Bronchial epithelial cell (primary cell): ENCODE measurements around the gene TOR4A. TPM values are rescaled to one million over a fixed set of nuclear protein-coding genes. Genes with fewer than 3 reads are reported as not detected.

Source experiments
- DNase-seq: peaks from one replicate; pipeline ENCODE4 v3.0.0-alpha.2; 2010; ENCODE audit warnings: low read depth
- FAIRE-seq: peaks from 2 replicates; lab custom pipeline; 2011; peaks lifted over from hg19 to GRCh38; lab: Jason Lieb, UNC
- H3K27me3 ChIP-seq: 2 replicates; pipeline ENCODE4 v1.5.1; 2011; ENCODE audit warnings: low read length; ENCODE audit not compliant: control insufficient read depth, insufficient read depth
- H3K36me3 ChIP-seq: 2 replicates; pipeline ENCODE4 v1.5.1; 2011; ENCODE audit warnings: low read length; ENCODE audit not compliant: control insufficient read depth, insufficient read depth
- H3K4me3 ChIP-seq: 2 replicates; pipeline ENCODE4 v1.5.1; 2011; ENCODE audit warnings: mild to moderate bottlenecking, low read depth, low read length, control low read depth
- total RNA-seq: library from RNA; depleted of rRNA; stranded (reverse); fragments of >200 nt; gene quantifications from 2 replicates; pipeline ENCODE4 v1.2.1, GENCODE V29; 2014
- TF ChIP-seq, protein P1 (sequence below): IDR thresholded peaks from 2 replicates; pipeline ENCODE4 v1.5.1; 2011; ENCODE audit warnings: mild to moderate bottlenecking, moderate library complexity, low read length, control low read depth, inconsistent platforms; ENCODE audit not compliant: insufficient read depth, severe bottlenecking

Gene TOR4A
- total RNA-seq, 1 donor from 2014 or later, result 18.7 TPM

DNA sequence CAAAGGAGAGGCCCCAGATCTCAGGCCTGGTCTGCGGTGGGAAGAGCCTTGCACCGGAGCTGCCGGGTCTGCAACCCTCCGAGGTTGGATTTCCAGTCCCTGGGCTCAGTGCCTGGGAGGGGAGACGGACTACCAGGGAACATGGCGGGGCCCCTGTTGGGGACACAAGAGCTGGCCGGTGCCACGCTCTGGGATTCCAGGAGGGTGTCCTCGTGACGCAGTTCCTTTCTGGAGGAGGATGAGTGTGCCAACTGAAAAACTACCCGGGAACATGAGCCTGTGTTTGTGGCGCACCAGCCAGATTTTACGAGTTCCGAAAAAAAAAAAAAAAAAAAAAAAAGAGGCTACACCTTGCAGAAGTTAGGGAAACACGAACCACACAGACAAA lies 15.6 kb downstream of the TOR4A start:
- H3K36me3 ChIP-seq, result no peaks in the 10 kb centered on the region
- DNase-seq (no peak), FAIRE-seq (no peak)
- H3K27me3 ChIP-seq, result no peaks in the 10 kb centered on the region
- TF ChIP-seq, protein P1, sequence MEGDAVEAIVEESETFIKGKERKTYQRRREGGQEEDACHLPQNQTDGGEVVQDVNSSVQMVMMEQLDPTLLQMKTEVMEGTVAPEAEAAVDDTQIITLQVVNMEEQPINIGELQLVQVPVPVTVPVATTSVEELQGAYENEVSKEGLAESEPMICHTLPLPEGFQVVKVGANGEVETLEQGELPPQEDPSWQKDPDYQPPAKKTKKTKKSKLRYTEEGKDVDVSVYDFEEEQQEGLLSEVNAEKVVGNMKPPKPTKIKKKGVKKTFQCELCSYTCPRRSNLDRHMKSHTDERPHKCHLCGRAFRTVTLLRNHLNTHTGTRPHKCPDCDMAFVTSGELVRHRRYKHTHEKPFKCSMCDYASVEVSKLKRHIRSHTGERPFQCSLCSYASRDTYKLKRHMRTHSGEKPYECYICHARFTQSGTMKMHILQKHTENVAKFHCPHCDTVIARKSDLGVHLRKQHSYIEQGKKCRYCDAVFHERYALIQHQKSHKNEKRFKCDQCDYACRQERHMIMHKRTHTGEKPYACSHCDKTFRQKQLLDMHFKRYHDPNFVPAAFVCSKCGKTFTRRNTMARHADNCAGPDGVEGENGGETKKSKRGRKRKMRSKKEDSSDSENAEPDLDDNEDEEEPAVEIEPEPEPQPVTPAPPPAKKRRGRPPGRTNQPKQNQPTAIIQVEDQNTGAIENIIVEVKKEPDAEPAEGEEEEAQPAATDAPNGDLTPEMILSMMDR, result no peak
- no peak overlapping the region for H3K4me3 ChIP-seq

DNA sequence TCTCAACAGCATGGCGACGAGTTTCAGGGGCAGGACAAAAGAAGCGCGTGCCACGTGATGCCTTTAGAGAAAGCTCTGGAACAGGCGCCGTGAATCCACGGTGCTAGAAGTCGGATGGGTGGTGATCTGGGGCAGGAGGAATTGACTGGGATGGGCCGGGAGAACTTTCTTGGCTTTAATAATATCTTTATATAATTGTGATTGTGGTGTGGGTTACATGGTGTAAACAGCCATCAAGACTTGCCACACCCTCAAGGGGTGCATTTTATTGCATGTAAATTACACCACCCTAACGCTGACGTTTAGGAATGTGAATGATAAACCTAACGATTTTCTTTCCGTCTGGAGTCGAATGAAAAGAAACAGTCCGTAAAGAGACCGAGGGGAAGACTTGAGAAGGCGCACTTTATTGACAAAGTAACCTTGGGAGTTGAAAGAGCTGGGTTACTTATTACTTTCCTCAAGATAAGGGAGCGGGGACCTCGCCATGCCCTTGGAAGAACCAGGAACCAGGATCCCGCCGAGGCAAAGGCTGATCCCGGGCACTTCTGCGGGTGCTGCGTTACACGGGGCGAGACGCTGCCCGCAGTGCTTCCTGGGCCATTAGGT lies 16.1 kb downstream of the TOR4A start:
- Histone ChIP-seq H3K4me3 (peak overlapping the region; percentile 33), H3K27me3 (no peaks in the 10 kb centered on the region), H3K36me3 (no peaks in the 10 kb centered on the region)
- DNase-seq, result no peak
- no peak for FAIRE-seq
- TF ChIP-seq, protein P1, result no peak

DNA sequence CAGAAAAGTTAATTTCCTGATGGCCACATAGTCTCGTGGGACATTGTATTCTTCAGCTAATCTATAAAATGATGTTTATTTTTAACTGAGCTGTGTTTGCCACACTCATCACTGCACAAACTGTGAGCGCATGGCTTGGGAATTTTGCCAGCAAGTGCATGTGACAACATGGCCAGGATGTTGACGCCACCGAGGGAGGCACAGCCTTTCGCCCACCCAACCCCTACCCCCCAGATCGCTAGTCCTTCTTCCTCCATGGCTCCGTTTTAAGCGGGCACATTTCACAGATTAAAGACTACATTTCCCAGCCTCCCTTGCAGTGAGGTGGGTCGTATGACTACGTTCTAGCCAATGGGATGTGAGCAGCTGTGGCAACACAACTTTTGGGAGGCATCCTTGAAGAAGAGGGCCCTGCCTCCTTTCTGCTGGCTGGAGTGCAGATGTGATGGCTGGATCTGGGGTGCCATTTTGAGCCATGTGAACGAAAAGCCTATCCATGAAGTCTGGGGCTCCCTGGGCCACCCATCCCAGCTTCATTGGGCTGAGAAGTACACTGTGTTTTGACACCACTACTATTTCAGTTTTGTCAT lies 16.7 kb downstream of the TOR4A start:
- FAIRE-seq, result no peak
- DNase-seq, result peak; percentile 77
- Histone ChIP-seq H3K4me3 (peak overlapping the region; percentile 33), H3K27me3 (no peaks in the 10 kb centered on the region), H3K36me3 (no peaks in the 10 kb centered on the region)
- TF ChIP-seq, protein P1, result no peak

DNA sequence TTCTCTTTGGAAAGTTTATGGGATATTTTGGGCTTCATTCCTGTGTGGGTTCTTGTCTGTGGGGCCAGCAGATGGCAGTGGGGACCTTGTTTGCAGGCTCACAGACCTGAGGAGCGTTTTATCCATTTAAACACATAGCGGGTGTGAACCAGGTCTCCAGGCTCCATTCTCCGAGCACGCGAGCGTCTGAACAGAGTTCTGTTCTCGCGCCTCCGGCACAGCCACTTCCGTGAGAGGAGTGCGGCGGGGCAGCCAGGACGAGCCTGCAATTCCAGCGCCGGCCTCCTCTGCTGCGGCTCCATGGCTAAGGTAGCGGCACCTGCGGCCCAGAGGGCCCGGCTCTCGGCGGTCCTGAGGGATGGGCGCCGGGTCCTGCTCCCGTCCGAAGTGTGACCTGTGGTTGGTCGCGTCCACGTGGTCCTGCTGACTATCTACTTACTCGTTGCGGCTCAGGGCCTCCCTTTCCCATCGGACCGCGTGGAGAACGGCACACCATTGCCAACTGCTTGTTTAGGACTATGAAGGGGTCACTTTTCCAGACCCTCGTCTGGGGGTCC lies 17.2 kb downstream of the TOR4A start:
- no peaks in the 10 kb centered on the region for H3K36me3 ChIP-seq
- no peak for FAIRE-seq
- DNase-seq, result no peak

DNA sequence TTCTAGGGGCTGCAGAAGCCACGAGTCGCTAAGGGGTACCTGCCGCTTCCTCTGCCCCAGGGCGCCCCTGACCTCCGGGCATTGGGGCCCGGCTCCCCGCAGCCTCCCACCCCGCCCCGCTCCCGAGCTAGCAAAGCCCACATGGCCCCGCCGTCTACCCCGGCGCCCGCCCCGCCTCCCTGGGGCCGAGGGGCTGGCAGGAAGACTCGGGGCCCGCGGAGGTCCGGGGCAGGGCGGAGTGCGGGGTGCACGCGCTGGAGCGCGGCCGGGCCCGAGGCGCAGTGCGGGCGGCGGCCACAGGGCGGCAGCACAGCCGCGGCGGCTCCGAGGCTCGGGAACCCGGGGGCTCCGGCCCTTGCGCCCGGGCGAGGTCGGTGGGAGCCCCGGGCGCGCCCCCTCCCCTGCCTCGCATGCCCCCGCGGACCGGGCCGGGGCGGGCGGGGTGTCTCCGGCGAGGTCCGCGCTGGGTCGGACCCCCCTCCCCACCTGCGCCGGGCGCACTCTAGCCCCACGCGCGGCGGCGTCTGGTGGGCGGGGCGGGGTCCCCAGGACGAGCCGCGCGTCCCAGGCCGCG lies 17.8 kb downstream of the TOR4A start:
- DNase-seq (no peak), FAIRE-seq (no peak)
- TF ChIP-seq, protein P1, result peak; percentile 36
- Histone ChIP-seq H3K4me3 (peak overlapping the region; percentile 21), H3K36me3 (no peaks in the 10 kb centered on the region), H3K27me3 (no peaks in the 10 kb centered on the region)

More for the DNA sequence above, 17.2 kb downstream of the TOR4A start:
- no peaks in the 10 kb centered on the region for H3K27me3 ChIP-seq
- no peak overlapping the region for H3K4me3 ChIP-seq
- TF ChIP-seq, protein P1, result peak; percentile 2
